ENCODE results near the gene SSBP4. TPM values are rescaled to one million over a fixed set of nuclear protein-coding genes. Genes with fewer than 3 reads are reported as not detected.

The SSBP4 gene
- total RNA-seq, 1 experiment from 2014 or later = 46.1 TPM

DNA sequence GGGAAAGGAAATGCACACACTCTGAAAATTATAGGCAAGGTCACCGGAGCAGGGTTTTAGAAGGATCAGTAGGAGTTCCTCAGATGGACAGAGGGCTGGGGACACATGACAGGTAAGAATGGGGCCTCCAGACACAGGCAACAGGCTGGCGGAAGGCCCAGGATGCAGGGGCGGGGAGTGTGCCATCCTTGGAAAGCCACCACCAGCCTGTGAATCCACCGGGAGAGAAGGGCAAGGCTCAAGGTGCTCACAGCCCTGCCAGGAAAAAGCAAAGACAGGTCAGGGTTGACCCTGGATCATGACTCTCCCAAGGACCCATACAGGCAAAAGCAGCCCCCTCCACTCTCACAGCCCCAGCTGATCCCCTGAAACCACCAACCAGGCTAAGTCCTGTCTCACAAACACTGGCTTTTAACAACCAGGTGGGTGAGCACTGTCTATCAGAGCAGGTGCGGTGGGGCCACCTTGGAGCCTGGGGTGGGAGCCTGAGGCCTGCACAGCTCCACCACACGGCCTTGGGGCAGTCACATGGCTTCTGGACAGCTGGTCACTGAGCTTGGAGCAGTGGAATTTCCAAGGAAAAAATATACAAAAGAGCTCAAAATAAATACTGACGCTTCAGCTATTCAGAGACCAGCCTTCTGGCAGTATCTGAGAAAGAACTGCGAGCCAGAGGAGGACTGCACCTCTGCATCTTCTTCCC lies 54.0 kb downstream of the SSBP4 start:
- peaks cover 2% of the 10 kb centered on the region for H3K79me1 ChIP-seq (ENCODE audit: insufficient read depth, low read depth, low read length, poor library complexity, severe bottlenecking)
- Mint-ChIP-seq H3K27me3 (ENCODE audit: low read depth) (no peaks in the 10 kb centered on the region), H3K4me3 (no peak overlapping the region), H3K27ac (peak overlapping the region in 2 of 3 experiments; percentile 33 to 59; a peak in 4 of 7 replicates), H3K9me3 (no peaks in the 10 kb centered on the region), H3K4me1 (peaks cover 24 to 27% of the 10 kb centered on the region in 2 experiments), H3K36me3 (ENCODE audit: insufficient read depth in 1 of 3, low read depth in 3 of 3) (peaks cover 0 to 2% (median 0%) of the 10 kb centered on the region in 3 experiments; a peak in 1 of 7 replicates)
- no peaks in the 10 kb centered on the region for H3K27me3 ChIP-seq (ENCODE audit: insufficient read depth, low read length)
- DNase-seq = no peak
- no peak overlapping the region for H2BK20ac ChIP-seq (ENCODE audit: low read depth, low read length, poor library complexity, severe bottlenecking)
- H4K20me1 ChIP-seq (ENCODE audit: control insufficient read depth, insufficient read depth, insufficient read length) = no peaks in the 10 kb centered on the region
- H3K56ac ChIP-seq (ENCODE audit: insufficient read length, low read depth, low read length) = no peak overlapping the region
- H3K9ac ChIP-seq (ENCODE audit: extremely low read depth, insufficient read length, low read length) = no peak overlapping the region
- no peak overlapping the region for H4K8ac ChIP-seq (replicated peaks; ENCODE audit: insufficient read length, low read depth, low read length)
- no peak overlapping the region for H3K23ac ChIP-seq (ENCODE audit: insufficient read length, low read depth, low read length)
- no peak overlapping the region for H2BK12ac ChIP-seq (ENCODE audit: insufficient read length, low read depth, low read length)
- H2BK5ac ChIP-seq (ENCODE audit: insufficient read length, low read length) = no peak overlapping the region
- no peak overlapping the region; the same call in 1 of the 2 replicates for H3K14ac ChIP-seq (ENCODE audit: insufficient read depth, low read length)
- TF ChIP-seq, protein P1, sequence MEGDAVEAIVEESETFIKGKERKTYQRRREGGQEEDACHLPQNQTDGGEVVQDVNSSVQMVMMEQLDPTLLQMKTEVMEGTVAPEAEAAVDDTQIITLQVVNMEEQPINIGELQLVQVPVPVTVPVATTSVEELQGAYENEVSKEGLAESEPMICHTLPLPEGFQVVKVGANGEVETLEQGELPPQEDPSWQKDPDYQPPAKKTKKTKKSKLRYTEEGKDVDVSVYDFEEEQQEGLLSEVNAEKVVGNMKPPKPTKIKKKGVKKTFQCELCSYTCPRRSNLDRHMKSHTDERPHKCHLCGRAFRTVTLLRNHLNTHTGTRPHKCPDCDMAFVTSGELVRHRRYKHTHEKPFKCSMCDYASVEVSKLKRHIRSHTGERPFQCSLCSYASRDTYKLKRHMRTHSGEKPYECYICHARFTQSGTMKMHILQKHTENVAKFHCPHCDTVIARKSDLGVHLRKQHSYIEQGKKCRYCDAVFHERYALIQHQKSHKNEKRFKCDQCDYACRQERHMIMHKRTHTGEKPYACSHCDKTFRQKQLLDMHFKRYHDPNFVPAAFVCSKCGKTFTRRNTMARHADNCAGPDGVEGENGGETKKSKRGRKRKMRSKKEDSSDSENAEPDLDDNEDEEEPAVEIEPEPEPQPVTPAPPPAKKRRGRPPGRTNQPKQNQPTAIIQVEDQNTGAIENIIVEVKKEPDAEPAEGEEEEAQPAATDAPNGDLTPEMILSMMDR (conservative IDR thresholded peaks at IDR 0.05) = no peak
- H3K4me2 ChIP-seq (ENCODE audit: insufficient read depth, insufficient read length, low read length) = no peak overlapping the region
- H3K18ac ChIP-seq (ENCODE audit: insufficient read length, low read depth, low read length) = no peak overlapping the region
- no peak overlapping the region for H3T11ph ChIP-seq (ENCODE audit: low read length)
- no peak overlapping the region for H3K4ac ChIP-seq (ENCODE audit: low read depth, low read length)
- no peaks in the 10 kb centered on the region; the same call in 1 of the 2 replicates for H3K79me2 ChIP-seq (ENCODE audit: insufficient read depth, low read length)
- H2BK120ac ChIP-seq (ENCODE audit: low read depth, low read length, poor library complexity, severe bottlenecking) = no peak overlapping the region
- no peaks in the 10 kb centered on the region for H3K9me3 ChIP-seq (ENCODE audit: control insufficient read depth, low read depth, low read length)
- H4K5ac ChIP-seq (ENCODE audit: insufficient read length, low read depth, low read length) = no peak overlapping the region
- H3K4me1 ChIP-seq (ENCODE audit: insufficient read depth, low read length) = no peaks in the 10 kb centered on the region
- no peak overlapping the region for H2AFZ ChIP-seq (ENCODE audit: low read length)
- no peak overlapping the region for H2BK15ac ChIP-seq (ENCODE audit: low read depth, low read length)
- no peak overlapping the region for H3K27ac ChIP-seq (ENCODE audit: insufficient read length, low read depth, low read length)
- H3K23me2 ChIP-seq (ENCODE audit: insufficient read length, low read depth, low read length, poor library complexity, severe bottlenecking) = no peaks in the 10 kb centered on the region
- H4K91ac ChIP-seq (ENCODE audit: insufficient read length, low read depth, low read length) = no peak overlapping the region
- WGBS (ENCODE audit: extremely low coverage, insufficient read length, low lambda C conversion rate) = no CpG with 5 or more reads among the region's 8 CpGs
- no peak overlapping the region for H2AK5ac ChIP-seq (ENCODE audit: insufficient read length, low read length)

All from H9 (cell line).